DMS 273 treated with DMSO at 0.1 percent for 48 hours (cell line): ENCODE measurements around the gene MFSD2A.
A peak's percentile ranks its signal among the peaks of the same experiment; 100 is the strongest.
"Not testable (repeated sequence)": the region's sequence is repeated elsewhere in the genome, so short reads cannot be mapped to it uniquely, and the experiment has no call there.

Experiments used
- DNase-seq: peaks from one replicate; lab custom pipeline; 2025; lab: John Stamatoyannopoulos, UW

Gene MFSD2A

GRCh38 chr1:39954870-39955546 is at the start of gene MFSD2A:
TSS of gene MFSD2A (plus strand) at chr1:39955145. CDS start at chr1:39955293, 148 bp downstream.
- DNase-seq = peak; percentile 100

GRCh38 chr1:39905172-39905571 is 49.8 kb upstream of the MFSD2A start:
- DNase-seq = no peak

GRCh38 chr1:39907528-39908453 is 47.2 kb upstream of the MFSD2A start:
- DNase-seq = no peak

DNA sequence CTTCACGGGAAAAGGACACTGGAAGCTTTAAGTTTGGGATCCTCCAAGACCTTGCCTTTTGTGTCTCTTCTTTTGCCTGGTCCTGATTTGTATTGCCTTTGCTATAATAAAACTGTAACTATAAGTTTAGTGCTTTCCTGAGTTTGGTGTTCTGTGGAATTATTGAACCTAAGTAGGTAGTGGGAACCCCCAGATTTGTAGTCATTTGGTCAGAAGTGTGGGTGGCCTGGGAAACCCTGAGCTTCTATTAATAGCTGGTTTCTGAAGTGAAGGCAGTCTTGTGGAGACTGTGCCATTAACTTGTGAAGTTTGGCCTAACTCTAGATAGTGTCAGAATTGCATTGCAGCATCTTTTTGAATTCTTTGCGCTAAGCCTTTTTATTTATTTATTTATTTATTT is 46.4 kb upstream of the MFSD2A start:
- no peak for DNase-seq

DNA sequence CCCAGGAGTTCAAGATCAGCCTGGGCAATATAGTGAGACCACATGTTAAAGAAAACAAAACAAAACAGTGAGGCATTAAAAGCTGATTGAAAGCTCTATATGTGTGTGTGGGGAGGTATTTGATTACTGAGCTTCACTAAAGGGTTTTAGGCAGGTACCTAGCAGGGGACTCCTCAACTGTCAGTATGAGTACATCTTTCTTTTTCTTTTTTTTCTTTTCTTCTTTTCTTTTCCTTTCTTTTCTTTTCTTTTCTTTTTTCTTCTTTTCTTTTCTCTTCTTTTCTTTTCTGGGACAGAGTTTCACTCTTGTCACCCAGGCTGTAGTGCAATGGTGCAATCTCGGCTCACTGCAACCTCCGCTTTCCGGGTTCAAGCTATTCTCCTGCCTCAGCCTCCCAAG is 44.7 kb upstream of the MFSD2A start:
- DNase-seq = no peak

DNA sequence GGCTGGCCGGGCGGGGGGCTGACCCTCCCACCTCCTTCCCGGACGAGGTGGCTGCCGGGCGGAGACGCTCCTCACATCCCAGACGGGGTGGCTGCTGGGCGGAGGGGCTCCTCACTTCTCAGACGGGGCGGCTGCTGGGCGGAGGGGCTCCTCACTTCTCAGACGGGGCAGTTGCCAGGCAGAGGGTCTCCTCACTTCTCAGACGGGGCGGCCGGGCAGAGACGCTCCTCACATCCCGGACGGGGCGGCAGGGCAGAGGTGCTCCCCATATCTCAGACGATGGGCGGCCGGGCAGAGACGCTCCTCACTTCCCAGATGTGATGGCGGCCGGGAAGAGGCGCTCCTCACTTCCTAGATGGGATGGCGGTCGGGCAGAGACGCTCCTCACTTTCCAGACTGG is 41.8 kb upstream of the MFSD2A start:
- not testable (repeated sequence) for DNase-seq

- DNase-seq = no peak
Measured at GRCh38 chr1:39915499-39916129, 39.3 kb upstream of the MFSD2A start.

- DNase-seq = peak; percentile 90
Measured at GRCh38 chr1:39917825-39918224, 37.1 kb upstream of the MFSD2A start.

DNA sequence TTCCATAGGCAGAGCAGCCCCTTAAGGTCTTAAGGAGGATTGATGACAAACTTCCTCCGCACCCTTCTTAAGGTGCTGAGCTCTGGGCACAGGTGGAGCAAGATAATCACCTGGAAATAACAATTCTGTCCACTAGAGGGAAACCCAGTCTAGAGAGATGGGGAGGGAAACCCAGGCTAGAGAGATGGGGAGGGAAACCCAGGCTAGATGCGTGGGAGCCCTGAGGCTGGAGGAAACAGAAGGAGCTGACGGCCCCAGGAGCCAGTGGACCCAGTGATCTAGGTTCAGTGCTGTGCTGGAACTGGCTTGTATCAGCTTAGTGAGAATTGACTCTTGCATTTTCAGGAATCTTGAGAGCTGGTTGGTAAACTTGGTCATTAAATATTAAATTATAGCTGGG is 35.4 kb upstream of the MFSD2A start:
- DNase-seq = peak; percentile 100

- DNase-seq = no peak
Measured at GRCh38 chr1:39922251-39922688, 32.7 kb upstream of the MFSD2A start.

DNA sequence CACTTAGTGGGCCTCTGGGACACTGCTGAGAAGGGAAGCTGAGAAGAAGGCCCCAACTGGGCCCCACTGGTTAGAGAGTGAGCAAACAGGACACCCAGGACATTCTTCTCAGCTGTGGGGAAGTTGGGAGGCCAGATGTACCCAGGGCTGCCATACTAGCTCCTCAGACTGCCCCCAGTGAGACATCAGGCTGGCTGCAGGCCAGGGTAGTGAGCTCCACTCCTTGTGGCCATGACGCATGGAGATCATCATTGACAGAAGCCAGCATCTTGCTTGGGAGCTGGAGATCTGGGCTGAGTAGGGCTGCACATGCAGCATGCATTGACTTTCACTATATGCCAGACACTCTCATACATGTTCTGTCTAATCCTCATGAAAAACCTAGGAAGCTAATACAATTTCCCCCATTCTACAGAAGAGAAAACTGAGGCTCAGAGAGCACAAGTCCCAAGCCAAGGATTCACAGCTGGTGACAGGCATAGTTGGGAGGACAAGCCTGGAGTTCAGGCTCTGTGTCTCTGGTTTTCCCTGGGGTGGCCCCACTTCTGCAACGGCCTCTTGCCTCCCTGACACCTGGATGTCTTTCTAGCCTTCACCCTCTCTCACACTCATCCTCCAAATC is 29.1 kb upstream of the MFSD2A start:
- DNase-seq = peak; percentile 99

DNA sequence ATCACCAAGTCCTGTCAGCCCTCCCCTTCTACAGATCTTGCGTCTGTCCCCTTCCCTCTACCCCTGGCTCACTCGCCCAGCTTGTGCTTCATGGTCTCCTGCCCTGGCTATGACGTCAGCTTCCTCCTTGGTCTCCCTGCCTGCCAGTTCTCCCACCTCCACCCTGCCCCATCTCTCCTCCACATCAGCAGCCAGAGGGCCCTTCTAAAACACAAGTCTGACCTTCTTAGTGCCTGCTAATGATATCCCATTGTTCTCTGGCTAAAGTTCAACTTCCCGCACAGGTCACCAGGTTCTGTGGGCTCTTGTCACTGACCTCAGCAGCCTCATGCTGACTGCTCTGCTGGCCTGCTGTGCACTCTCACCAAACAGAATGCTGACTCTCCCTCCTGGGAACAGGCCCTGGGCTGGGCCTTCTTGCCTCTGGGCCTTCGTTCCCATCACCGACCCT is 28.6 kb upstream of the MFSD2A start:
- DNase-seq = peak; percentile 99

GRCh38 chr1:39926820-39927219 is 28.1 kb upstream of the MFSD2A start:
- peak; percentile 100 for DNase-seq

- no peak for DNase-seq
Measured at GRCh38 chr1:39927538-39927937, 27.4 kb upstream of the MFSD2A start.

DNA sequence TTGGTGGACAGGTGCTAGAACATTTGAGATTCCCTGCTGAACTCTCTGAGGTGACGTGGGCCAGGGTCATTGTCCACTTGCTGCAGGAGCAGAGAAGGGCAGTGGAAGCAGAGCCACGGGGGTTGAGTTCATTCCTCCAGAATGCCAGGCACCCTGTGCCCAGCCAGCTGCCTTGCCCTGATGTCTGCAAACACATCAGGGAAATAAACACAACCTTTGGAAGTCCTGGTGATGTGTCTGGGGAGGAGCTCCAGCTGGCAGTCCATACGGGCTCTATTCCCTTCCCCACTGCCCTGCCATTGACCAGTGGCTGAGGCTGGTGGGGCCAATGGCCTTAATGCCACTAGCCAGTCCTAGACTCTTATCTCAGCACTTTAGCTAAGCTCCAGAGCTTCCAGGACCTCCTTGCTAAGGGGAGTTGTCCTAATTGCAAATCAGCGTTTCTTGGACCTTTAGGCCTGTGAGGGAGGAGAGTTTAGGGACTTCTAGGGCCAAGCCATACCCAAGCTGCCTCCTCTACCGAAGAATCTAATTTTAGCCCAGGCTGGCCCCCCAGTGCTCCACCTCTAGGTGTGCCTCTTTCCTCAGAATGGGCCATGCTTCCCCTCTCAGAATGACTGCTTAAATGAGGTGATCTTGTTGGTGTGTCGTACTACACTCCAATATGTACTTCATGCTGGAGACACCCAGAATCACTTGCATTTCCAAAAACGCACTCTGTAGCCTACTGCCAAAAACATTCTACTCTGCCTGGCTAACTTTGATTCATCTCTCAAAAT is 25.9 kb upstream of the MFSD2A start:
- DNase-seq = no peak

DNA sequence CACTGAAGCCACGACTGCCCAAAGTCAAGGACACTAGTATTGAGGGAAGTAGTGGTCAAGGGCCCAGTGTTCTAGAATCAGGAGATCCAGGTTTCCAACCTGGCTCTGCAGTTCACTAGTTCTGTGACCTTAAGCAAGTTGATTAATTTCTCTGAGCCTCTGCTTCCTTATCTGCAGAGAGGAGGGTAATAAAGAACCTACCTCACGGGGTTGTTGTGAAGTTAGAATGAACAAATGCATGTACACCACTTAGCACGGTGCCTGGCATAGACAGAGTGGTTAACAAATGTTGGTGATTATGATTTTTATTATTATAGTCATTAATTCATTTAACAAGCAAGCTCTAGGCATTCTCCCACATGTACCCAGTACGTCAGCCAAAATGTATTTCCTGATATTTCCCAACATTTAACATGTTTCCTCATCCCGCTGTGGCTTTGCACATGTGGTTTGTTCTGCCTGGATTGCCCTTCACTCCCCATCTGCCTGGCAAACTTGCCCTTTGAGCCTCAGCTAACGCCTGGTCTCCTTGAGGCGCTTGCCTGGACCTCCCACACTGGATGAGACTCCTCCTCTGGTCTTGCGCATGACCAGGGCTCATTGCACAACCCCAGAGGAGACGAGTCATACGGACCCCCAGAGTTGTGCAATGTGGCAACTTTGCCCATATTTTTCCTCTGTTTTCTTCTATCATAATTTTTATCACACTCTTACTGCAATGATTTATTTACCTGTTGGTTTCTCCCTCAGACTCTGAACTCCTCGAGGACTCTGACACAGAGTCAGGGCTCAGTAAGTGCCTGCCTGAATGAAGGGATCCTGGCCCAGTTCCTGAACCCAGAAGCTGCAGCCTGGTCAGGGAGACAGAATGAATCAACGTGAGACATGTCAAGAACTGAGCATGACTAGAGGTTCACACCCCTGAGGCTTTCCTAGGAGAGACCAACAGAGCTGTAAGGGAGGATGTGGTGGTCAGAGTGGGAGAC is 20.7 kb upstream of the MFSD2A start:
- no peak for DNase-seq

GRCh38 chr1:39936724-39937491 is 18.0 kb upstream of the MFSD2A start:
- DNase-seq = no peak

DNA sequence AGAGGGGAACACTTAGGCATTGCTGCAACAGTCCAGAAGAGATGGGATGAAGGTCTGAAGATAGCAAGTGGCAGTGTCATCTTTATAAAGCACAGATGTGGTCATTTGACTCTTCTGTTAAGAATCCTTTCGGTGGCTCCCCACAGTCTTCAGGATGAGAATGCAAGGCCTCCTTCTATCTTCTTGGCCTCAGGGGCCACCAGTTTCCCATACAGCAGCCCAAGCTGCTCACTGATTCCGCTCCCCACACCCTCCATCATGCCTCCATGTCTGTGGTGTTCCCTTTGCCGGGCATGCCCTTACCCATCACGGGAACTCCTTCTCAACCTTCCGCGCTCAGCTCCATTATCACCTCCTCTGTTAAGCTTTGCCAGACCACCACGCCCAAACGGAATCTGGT is 16.1 kb upstream of the MFSD2A start:
- no peak for DNase-seq

DNA sequence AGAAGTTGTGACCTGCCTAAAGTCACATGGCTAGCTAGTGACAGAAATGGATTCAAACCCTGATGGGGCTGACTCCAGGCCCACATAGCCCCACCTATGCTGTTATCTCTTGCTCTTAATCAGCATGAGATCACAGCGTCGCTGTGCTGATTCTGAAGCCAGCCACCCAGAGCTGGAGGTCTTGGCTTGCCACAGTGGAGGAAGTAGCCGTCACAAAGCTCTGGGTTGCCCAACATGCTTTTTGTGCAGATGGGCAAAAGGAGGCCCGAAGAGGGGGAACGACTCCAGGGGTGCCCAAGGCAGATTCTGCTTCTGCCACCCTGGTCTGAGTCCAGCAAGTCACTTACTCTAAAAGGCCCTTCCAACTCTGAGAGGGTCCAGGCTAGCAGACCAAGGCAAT is 14.7 kb upstream of the MFSD2A start:
- DNase-seq = no peak
